Prostate gland (tissue), 2 donors: ENCODE measurements around the gene SIRT7.

ENCODE experiments used
- CTCF ChIP-seq, 4 experiments: fragments of 200-600 bp in 2 of 4; fragments of 450-650 bp in 2 of 4; sonication (generic) in 2 of 4; IDR thresholded peaks; 1 replicate in 3 of 4; 2 replicates in 1 of 4; pipeline ENCODE4 v1.5.1; 2016 to 2019; ENCODE audit warnings: antibody characterized with exemption in 4 of 4, mild to moderate bottlenecking in 2 of 4, moderate library complexity in 2 of 4
- POLR2A ChIP-seq: fragments of 450-650 bp; IDR thresholded peaks from one replicate; pipeline ENCODE4 v1.6.1; 2016; ENCODE audit warnings: antibody characterized with exemption, mild to moderate bottlenecking

GRCh38 chr17:81939218-81939617, 21.2 kb upstream of the SIRT7 start:
- no peak for TF ChIP-seq CTCF (IDR thresholded peaks at IDR 0.05)
- TF ChIP-seq POLR2A, result no peak
